GM20000 (cell line): ENCODE measurements around the gene FLT3LG.

ENCODE experiments used
- DNase-seq: peaks from one replicate; pipeline ENCODE4 v3.0.0; 2012; ENCODE audit warnings: low spot score
- CTCF ChIP-seq: IDR thresholded peaks from 2 replicates; pipeline ENCODE4 v1.5.1; 2012; ENCODE audit warnings: mild to moderate bottlenecking, control low read depth; ENCODE audit errors: extremely low read depth, missing control alignments

The FLT3LG gene

GRCh38 chr19:49435670-49436069 lies 38.3 kb upstream of the FLT3LG start:
- DNase-seq, result no peak
- no peak for TF ChIP-seq CTCF

- DNase-seq, result peak; percentile 70
- TF ChIP-seq CTCF, result no peak
These were observed 37.5 kb upstream of the FLT3LG start for GRCh38 chr19:49436381-49437017.

- TF ChIP-seq CTCF, result no peak
- DNase-seq, result no peak
These were observed 36.8 kb upstream of the FLT3LG start for GRCh38 chr19:49437231-49437630.

- DNase-seq, result no peak
- no peak for TF ChIP-seq CTCF
These were observed 35.8 kb upstream of the FLT3LG start for GRCh38 chr19:49438261-49438660.

- DNase-seq, result no peak
These were observed 34.2 kb upstream of the FLT3LG start for GRCh38 chr19:49439836-49440235.

GRCh38 chr19:49440439-49441209 lies 33.4 kb upstream of the FLT3LG start:
- TF ChIP-seq CTCF, result no peak

More at GRCh38 chr19:49439836-49440235, 34.2 kb upstream of the FLT3LG start:
- no peak for TF ChIP-seq CTCF

GRCh38 chr19:49441210-49441959 lies 32.6 kb upstream of the FLT3LG start, which contains the start of gene SLC17A7:
Gene SLC17A7, minus strand, starts transcription at chr19:49441527. Its CDS starts 148 bp downstream, at chr19:49441379.
- peak; percentile 84 for DNase-seq
- TF ChIP-seq CTCF, result no peak

More at GRCh38 chr19:49440439-49441209, 33.4 kb upstream of the FLT3LG start:
- DNase-seq, result no peak
